K562 (cell line): ENCODE results near the gene UBASH3A. TPM values are rescaled to one million over a fixed set of nuclear protein-coding genes. Genes with fewer than 3 reads are reported as not detected.

Source experiments
- HOXB6 ChIP-seq: fragments of 250-450 bp; sonication (Bioruptor Pico); IDR thresholded peaks from 2 replicates; pipeline ENCODE4 v1.5.1; 2022; ENCODE audit warnings: mild to moderate bottlenecking, borderline replicate concordance
- KLF6 ChIP-seq: fragments of 250-450 bp; sonication (Bioruptor Pico); IDR thresholded peaks from 2 replicates; pipeline ENCODE4 v1.4.0; 2020; ENCODE audit warnings: mild to moderate bottlenecking, moderate library complexity, borderline replicate concordance
- RAD51 ChIP-seq: fragments of 450-650 bp; IDR thresholded peaks from 2 replicates; pipeline ENCODE4 v1.7.1; 2016; ENCODE audit warnings: low read depth, mild to moderate bottlenecking, borderline replicate concordance
- polyA plus RNA-seq, 8 experiments: library from polyadenylated mRNA; depleted of rRNA in 4 of 8; stranded (reverse) in 5 of 8; unstranded in 3 of 8; fragments of >200 nt; fragmentation: Nextera tagmentation in 2 of 8; fragmentation: Illumina TruSeq in 1 of 8; extraction: Ambion mirVana in 2 of 8; extraction: Trizol in 1 of 8; gene quantifications; 2 replicates each; pipeline versions ENCODE4 v1.2.1 to v1.2.3, GENCODE V29; 2011 to 2014; ENCODE audit warnings: inconsistent platforms in 1 of 8, missing spikeins in 1 of 8
- total RNA-seq, 7 experiments: library from RNA; depleted of rRNA in 6 of 7; stranded (reverse); fragments of >200 nt in 6 of 7; fragmentation: Illumina TruSeq in 2 of 7; extraction: Trizol in 2 of 7; gene quantifications; 2 replicates each; pipeline versions ENCODE4 v1.2.1 to v1.2.3, GENCODE V29; 2011 to 2021; ENCODE audit warnings: low replicate concordance in 1 of 7
- TF ChIP-seq, protein P1 (sequence below): fragments of 450-650 bp; IDR thresholded peaks from 2 replicates; pipeline ENCODE4 v1.6.1; 2016; ENCODE audit warnings: mild to moderate bottlenecking, moderate library complexity
- TF ChIP-seq, protein P2 (sequence below): fragments of 250-450 bp; sonication (Bioruptor Pico); IDR thresholded peaks from 2 replicates; pipeline ENCODE4 v1.4.0; 2020; ENCODE audit warnings: mild to moderate bottlenecking

UBASH3A gene
- total and polyA plus RNA-seq, 9 of the 15 experiments (the other 6 are each of a cell fraction or from before 2014, with no cell fraction given) = 0.23 to 1.8 (median 1.1) TPM

DNA sequence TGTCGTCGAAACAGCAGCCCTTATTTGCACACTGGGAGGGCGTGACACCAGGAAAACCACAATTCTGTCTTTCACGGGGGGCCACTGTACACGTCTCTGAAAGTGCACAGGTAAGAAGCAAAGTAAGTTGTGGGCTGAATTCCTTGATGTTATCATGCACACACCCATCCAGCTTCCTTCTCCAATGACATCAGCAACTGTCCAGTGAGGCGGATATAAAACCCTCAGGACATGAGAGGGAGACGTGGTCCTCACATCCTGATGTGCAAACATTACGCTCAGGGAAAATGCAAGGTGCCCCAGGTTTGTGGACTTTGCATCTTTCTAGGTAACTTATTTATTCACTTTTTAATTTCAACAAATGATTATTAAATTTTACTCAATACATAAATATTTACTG lies 40.4 kb upstream of the UBASH3A start (continued):
- TF ChIP-seq, protein P1, sequence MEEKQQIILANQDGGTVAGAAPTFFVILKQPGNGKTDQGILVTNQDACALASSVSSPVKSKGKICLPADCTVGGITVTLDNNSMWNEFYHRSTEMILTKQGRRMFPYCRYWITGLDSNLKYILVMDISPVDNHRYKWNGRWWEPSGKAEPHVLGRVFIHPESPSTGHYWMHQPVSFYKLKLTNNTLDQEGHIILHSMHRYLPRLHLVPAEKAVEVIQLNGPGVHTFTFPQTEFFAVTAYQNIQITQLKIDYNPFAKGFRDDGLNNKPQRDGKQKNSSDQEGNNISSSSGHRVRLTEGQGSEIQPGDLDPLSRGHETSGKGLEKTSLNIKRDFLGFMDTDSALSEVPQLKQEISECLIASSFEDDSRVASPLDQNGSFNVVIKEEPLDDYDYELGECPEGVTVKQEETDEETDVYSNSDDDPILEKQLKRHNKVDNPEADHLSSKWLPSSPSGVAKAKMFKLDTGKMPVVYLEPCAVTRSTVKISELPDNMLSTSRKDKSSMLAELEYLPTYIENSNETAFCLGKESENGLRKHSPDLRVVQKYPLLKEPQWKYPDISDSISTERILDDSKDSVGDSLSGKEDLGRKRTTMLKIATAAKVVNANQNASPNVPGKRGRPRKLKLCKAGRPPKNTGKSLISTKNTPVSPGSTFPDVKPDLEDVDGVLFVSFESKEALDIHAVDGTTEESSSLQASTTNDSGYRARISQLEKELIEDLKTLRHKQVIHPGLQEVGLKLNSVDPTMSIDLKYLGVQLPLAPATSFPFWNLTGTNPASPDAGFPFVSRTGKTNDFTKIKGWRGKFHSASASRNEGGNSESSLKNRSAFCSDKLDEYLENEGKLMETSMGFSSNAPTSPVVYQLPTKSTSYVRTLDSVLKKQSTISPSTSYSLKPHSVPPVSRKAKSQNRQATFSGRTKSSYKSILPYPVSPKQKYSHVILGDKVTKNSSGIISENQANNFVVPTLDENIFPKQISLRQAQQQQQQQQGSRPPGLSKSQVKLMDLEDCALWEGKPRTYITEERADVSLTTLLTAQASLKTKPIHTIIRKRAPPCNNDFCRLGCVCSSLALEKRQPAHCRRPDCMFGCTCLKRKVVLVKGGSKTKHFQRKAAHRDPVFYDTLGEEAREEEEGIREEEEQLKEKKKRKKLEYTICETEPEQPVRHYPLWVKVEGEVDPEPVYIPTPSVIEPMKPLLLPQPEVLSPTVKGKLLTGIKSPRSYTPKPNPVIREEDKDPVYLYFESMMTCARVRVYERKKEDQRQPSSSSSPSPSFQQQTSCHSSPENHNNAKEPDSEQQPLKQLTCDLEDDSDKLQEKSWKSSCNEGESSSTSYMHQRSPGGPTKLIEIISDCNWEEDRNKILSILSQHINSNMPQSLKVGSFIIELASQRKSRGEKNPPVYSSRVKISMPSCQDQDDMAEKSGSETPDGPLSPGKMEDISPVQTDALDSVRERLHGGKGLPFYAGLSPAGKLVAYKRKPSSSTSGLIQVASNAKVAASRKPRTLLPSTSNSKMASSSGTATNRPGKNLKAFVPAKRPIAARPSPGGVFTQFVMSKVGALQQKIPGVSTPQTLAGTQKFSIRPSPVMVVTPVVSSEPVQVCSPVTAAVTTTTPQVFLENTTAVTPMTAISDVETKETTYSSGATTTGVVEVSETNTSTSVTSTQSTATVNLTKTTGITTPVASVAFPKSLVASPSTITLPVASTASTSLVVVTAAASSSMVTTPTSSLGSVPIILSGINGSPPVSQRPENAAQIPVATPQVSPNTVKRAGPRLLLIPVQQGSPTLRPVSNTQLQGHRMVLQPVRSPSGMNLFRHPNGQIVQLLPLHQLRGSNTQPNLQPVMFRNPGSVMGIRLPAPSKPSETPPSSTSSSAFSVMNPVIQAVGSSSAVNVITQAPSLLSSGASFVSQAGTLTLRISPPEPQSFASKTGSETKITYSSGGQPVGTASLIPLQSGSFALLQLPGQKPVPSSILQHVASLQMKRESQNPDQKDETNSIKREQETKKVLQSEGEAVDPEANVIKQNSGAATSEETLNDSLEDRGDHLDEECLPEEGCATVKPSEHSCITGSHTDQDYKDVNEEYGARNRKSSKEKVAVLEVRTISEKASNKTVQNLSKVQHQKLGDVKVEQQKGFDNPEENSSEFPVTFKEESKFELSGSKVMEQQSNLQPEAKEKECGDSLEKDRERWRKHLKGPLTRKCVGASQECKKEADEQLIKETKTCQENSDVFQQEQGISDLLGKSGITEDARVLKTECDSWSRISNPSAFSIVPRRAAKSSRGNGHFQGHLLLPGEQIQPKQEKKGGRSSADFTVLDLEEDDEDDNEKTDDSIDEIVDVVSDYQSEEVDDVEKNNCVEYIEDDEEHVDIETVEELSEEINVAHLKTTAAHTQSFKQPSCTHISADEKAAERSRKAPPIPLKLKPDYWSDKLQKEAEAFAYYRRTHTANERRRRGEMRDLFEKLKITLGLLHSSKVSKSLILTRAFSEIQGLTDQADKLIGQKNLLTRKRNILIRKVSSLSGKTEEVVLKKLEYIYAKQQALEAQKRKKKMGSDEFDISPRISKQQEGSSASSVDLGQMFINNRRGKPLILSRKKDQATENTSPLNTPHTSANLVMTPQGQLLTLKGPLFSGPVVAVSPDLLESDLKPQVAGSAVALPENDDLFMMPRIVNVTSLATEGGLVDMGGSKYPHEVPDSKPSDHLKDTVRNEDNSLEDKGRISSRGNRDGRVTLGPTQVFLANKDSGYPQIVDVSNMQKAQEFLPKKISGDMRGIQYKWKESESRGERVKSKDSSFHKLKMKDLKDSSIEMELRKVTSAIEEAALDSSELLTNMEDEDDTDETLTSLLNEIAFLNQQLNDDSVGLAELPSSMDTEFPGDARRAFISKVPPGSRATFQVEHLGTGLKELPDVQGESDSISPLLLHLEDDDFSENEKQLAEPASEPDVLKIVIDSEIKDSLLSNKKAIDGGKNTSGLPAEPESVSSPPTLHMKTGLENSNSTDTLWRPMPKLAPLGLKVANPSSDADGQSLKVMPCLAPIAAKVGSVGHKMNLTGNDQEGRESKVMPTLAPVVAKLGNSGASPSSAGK = no peak
- TF ChIP-seq HOXB6 = no peak
- TF ChIP-seq KLF6 (CRISPR knock-in tag) = no peak
- TF ChIP-seq RAD51 = no peak
- TF ChIP-seq, protein P2, sequence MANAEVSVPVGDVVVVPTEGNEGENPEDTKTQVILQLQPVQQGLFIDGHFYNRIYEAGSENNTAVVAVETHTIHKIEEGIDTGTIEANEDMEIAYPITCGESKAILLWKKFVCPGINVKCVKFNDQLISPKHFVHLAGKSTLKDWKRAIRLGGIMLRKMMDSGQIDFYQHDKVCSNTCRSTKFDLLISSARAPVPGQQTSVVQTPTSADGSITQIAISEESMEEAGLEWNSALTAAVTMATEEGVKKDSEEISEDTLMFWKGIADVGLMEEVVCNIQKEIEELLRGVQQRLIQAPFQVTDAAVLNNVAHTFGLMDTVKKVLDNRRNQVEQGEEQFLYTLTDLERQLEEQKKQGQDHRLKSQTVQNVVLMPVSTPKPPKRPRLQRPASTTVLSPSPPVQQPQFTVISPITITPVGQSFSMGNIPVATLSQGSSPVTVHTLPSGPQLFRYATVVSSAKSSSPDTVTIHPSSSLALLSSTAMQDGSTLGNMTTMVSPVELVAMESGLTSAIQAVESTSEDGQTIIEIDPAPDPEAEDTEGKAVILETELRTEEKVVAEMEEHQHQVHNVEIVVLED (CRISPR knock-in tag) = no peak
